HuH-7 (cell line): ENCODE data around the gene ZFP36L1.

ENCODE experiments used
- DNase-seq: peaks from one replicate; pipeline ENCODE4 v3.0.0; 2011; ENCODE audit warnings: low spot score

The ZFP36L1 gene

GRCh38 chr14:68738559-68738958, 54.3 kb downstream of the ZFP36L1 start:
- DNase-seq: no peak
